HepG2 (cell line): Measurements from ENCODE around the gene OR6P1. TPM values are rescaled to one million over a fixed set of nuclear protein-coding genes. Genes with fewer than 3 reads are reported as not detected.

Experiments
- ATAC-seq: fragments of 200-7000 bp; cut with Tn5 transposase; 3 replicates; pipeline ENCODE4 v1.9.1; 2020; ENCODE audit warnings: mild to moderate bottlenecking, moderate library complexity
- BruUV-seq: library from RNA; stranded (reverse); fragments of 400-500 nt; replicated peaks from 2 replicates; lab custom pipeline; 2021; lab: Mats Ljungman, UMichigan
- CTCF ChIA-PET: fragments of 300-600 bp; formaldehyde crosslinking; extraction: SDS; loops from one replicate; lab custom pipeline; 2021; ENCODE audit warnings: low total read pairs, inconsistent platforms, low intra/inter-chr PET ratio; lab: Yijun Ruan, JAX
- POLR2A ChIA-PET: fragments of 350-600 bp; sonication (Branson Sonifier 250); formaldehyde crosslinking; loops from one replicate; lab custom pipeline; 2020; ENCODE audit warnings: antibody characterized with exemption, inconsistent platforms; lab: Yijun Ruan, JAX
- DNase-seq: peaks from one replicate; pipeline ENCODE4 v3.0.0-alpha.2; 2015; ENCODE audit warnings: low spot score
- FAIRE-seq: peaks from 3 replicates; lab custom pipeline; 2011; peaks lifted over from hg19 to GRCh38; lab: Jason Lieb, UNC
- H2AFZ ChIP-seq: one replicate; pipeline ENCODE4 v1.6.1; 2011; ENCODE audit warnings: low read length, inconsistent platforms
- H3K27ac ChIP-seq: fragments of 300-600 bp; 3 replicates; pipeline ENCODE4 v1.8.0; 2011; ENCODE audit warnings: mixed run types, mild to moderate bottlenecking, mixed read lengths, low read length, inconsistent platforms; ENCODE audit not compliant: insufficient read depth; ENCODE audit errors: extremely low read length
- H3K27me3 ChIP-seq, 2 experiments: fragments of 200-600 bp in 1 of 2; 2 replicates in 1 of 2; 3 replicates in 1 of 2; pipeline versions ENCODE4 v1.6.0 to v1.8.0; 2011; ENCODE audit warnings: low read length in 2 of 2, mild to moderate bottlenecking in 2 of 2, moderate library complexity in 2 of 2, inconsistent platforms in 1 of 2; ENCODE audit not compliant: insufficient read depth in 2 of 2, control insufficient read depth in 1 of 2
- H3K36me3 ChIP-seq, 2 experiments: fragments of 200-600 bp in 1 of 2; replicated peaks in 1 of 2; 2 replicates in 1 of 2; 3 replicates in 1 of 2; pipeline versions ENCODE4 v1.5.1 to v1.8.0; 2011; ENCODE audit warnings: low read length in 2 of 2, inconsistent platforms in 1 of 2; ENCODE audit not compliant: insufficient read depth in 2 of 2, control insufficient read depth in 1 of 2
- H3K4me1 ChIP-seq: 2 replicates; pipeline ENCODE4 v1.5.1; 2012; ENCODE audit warnings: low read length, inconsistent platforms; ENCODE audit not compliant: insufficient read depth
- H3K4me2 ChIP-seq: 2 replicates; pipeline ENCODE4 v1.6.0; 2011; ENCODE audit warnings: low read depth, low read length, inconsistent platforms
- H3K4me3 ChIP-seq, 3 experiments: fragments of 200-600 bp in 1 of 3; sonication (generic), shearing (Covaris generic) in 1 of 3; replicated peaks in 1 of 3; 2 replicates each; pipeline ENCODE4 v1.5.1; 2011 to 2016; ENCODE audit warnings: low read length in 3 of 3, inconsistent platforms in 2 of 3, low read depth in 2 of 3, mild to moderate bottlenecking in 2 of 3, control low read depth in 1 of 3, mixed read lengths in 1 of 3; ENCODE audit not compliant: insufficient read depth in 1 of 3
- H3K79me2 ChIP-seq: one replicate; pipeline ENCODE4 v1.6.1; 2011; ENCODE audit warnings: low read length, inconsistent platforms; ENCODE audit not compliant: insufficient read depth
- H3K9ac ChIP-seq: 2 replicates; pipeline ENCODE4 v1.6.0; 2011; ENCODE audit warnings: mild to moderate bottlenecking, low read depth, low read length, inconsistent platforms; ENCODE audit not compliant: insufficient read depth
- H3K9me3 ChIP-seq: 2 replicates; pipeline ENCODE4 v1.5.1; 2012; ENCODE audit warnings: mild to moderate bottlenecking, low read length
- H4K20me1 ChIP-seq: 2 replicates; pipeline ENCODE4 v1.6.0; 2011; ENCODE audit warnings: inconsistent platforms, mild to moderate bottlenecking, low read length, moderate library complexity; ENCODE audit not compliant: insufficient read depth
- AGO2 ChIP-seq: fragments of 200-400 bp; formaldehyde crosslinking; optimal IDR thresholded peaks from 2 replicates; pipeline ENCODE3; 2017; ENCODE audit warnings: mild to moderate bottlenecking, low read depth, low read length, moderate library complexity
- ARNT ChIP-seq: fragments of 450-650 bp; IDR thresholded peaks from 2 replicates; pipeline ENCODE4 v1.6.1; 2017
- CAMTA2 ChIP-seq: sonication (generic); formaldehyde crosslinking; IDR thresholded peaks from 2 replicates; pipeline ENCODE4 v1.4.0; 2020; ENCODE audit warnings: mild to moderate bottlenecking, missing genetic modification reagents, borderline replicate concordance
- CHD2 ChIP-seq: IDR thresholded peaks from 2 replicates; pipeline ENCODE4 v1.6.1; 2011; ENCODE audit warnings: low read depth, low read length, improper control_type of control experiment
- ELK4 ChIP-seq: sonication (generic); formaldehyde crosslinking; IDR thresholded peaks from 2 replicates; pipeline ENCODE4 v1.9.0; 2021; ENCODE audit warnings: missing genetic modification reagents, borderline replicate concordance
- GABPB1 ChIP-seq: IDR thresholded peaks from 2 replicates; pipeline ENCODE4 v1.6.1; 2016; ENCODE audit warnings: mild to moderate bottlenecking, missing genetic modification reagents, moderate library complexity, missing compliant biosample characterization
- GTF3A ChIP-seq: sonication (generic); formaldehyde crosslinking; conservative IDR thresholded peaks from 2 replicates; pipeline ENCODE4 v1.4.0; 2020; ENCODE audit warnings: mild to moderate bottlenecking, missing genetic modification reagents
- HNF4G ChIP-seq, 2 experiments: sonication (generic) in 1 of 2; formaldehyde crosslinking in 1 of 2; IDR thresholded peaks; 2 replicates each; pipeline versions ENCODE4 v1.4.0 to v1.6.1; 2011 to 2020; ENCODE audit warnings: borderline replicate concordance in 2 of 2, low read depth in 2 of 2, mild to moderate bottlenecking in 2 of 2, low read length in 1 of 2, missing genetic modification reagents in 1 of 2, moderate library complexity in 1 of 2
- HNRNPL ChIP-seq: fragments of 200-400 bp; formaldehyde crosslinking; IDR thresholded peaks from 2 replicates; pipeline ENCODE4 v1.6.1; 2017; ENCODE audit warnings: mild to moderate bottlenecking, low read depth, low read length
- NFYB ChIP-seq: sonication (generic); formaldehyde crosslinking; IDR thresholded peaks from 2 replicates; pipeline ENCODE4 v1.4.0; 2020; ENCODE audit warnings: missing genetic modification reagents
- NR0B2 ChIP-seq: sonication (generic); formaldehyde crosslinking; IDR thresholded peaks from 2 replicates; pipeline ENCODE4 v1.4.0; 2020; ENCODE audit warnings: mild to moderate bottlenecking, missing genetic modification reagents
- PHF8 ChIP-seq: sonication (generic); formaldehyde crosslinking; IDR thresholded peaks from 2 replicates; pipeline ENCODE4 v1.5.0; 2020; ENCODE audit warnings: missing genetic modification reagents
- RBM22 ChIP-seq: fragments of 200-400 bp; formaldehyde crosslinking; optimal IDR thresholded peaks from 2 replicates; pipeline ENCODE3; 2017; ENCODE audit warnings: mild to moderate bottlenecking, low read length, moderate library complexity
- TFE3 ChIP-seq: IDR thresholded peaks from 2 replicates; pipeline ENCODE4 v1.6.1; 2016
- TGIF2 ChIP-seq: IDR thresholded peaks from 2 replicates; pipeline ENCODE4 v1.6.1; 2016; ENCODE audit warnings: control low read depth, missing compliant biosample characterization
- ZBTB25 ChIP-seq: IDR thresholded peaks from 2 replicates; pipeline ENCODE4 v1.6.1; 2018; ENCODE audit warnings: missing genetic modification reagents
- ZNF558 ChIP-seq: sonication (generic); formaldehyde crosslinking; IDR thresholded peaks from 2 replicates; pipeline ENCODE4 v1.9.0; 2022; ENCODE audit warnings: mild to moderate bottlenecking, missing genetic modification reagents, borderline replicate concordance
- ZNF703 ChIP-seq: sonication (generic); formaldehyde crosslinking; IDR thresholded peaks from 2 replicates; pipeline ENCODE4 v1.5.1; 2020; ENCODE audit warnings: missing genetic modification reagents, mild to moderate bottlenecking, moderate library complexity, borderline replicate concordance
- ZNF850 ChIP-seq: sonication (generic); formaldehyde crosslinking; conservative IDR thresholded peaks from 2 replicates; pipeline ENCODE4 v1.9.0; 2021; ENCODE audit warnings: mild to moderate bottlenecking, missing genetic modification reagents
- WGBS: methylation state at CpG from one replicate; pipeline ENCODE4 v1.1.6; 2017; ENCODE audit warnings: low lambda C conversion rate; 5-methylcytosine and 5-hydroxymethylcytosine counted together
- in situ Hi-C: cut with HindIII; loops from 2 replicates; pipeline ENCODE4 v1.10.0; 2017; ENCODE audit warnings: low pct_unique_long_range_greater_than_20kb; ENCODE audit not compliant: extremely low pct_ligation_motif_present
- intact Hi-C: fragments of 100-400 bp; cut with micrococcal nuclease; formaldehyde crosslinking; loops from one replicate; pipeline ENCODE4 v1.10.0; 2022; ENCODE audit not compliant: unreplicated experiment
- polyA plus RNA-seq, 8 experiments: library from polyadenylated mRNA; depleted of rRNA in 3 of 8; stranded (reverse) in 7 of 8; unstranded in 1 of 8; fragments of >200 nt; fragmentation: Illumina TruSeq in 4 of 8; extraction: Trizol in 4 of 8; gene quantifications; 2 replicates each; pipeline versions ENCODE4 v1.2.1 to v1.2.3, GENCODE V29; 2011 to 2016; ENCODE audit warnings: low read depth in 4 of 8, missing spikeins in 1 of 8, mixed read lengths in 1 of 8; ENCODE audit not compliant: insufficient read depth in 1 of 8
- total RNA-seq, 5 experiments: library from RNA; depleted of rRNA; stranded (reverse); fragments of >200 nt; fragmentation: Illumina TruSeq; extraction: Trizol; gene quantifications; 2 replicates each; pipeline ENCODE4 v1.2.3, GENCODE V29; 2016; ENCODE audit warnings: low read depth in 1 of 5

OR6P1 gene
- total and polyA plus RNA-seq, 2 of the 13 experiments (the other 11 are each of a cell fraction or from before 2014, with no cell fraction given), result not detected

- in situ Hi-C loops, result no loop called here
- BruUV-seq, result no TSS peak
These were observed 50.4 kb downstream of the OR6P1 start for GRCh38 chr1:158520021-158520420.

GRCh38 chr1:158516966-158517365 is 53.4 kb downstream of the OR6P1 start:
- H3K27me3 ChIP-seq, result no peaks in the 10 kb centered on the region
- ATAC-seq (no peak), FAIRE-seq (no peak), DNase-seq (no peak)
- 0 out of 2 replicates have a peak, but pooled peaks cover 4% of the 10 kb centered on the region for H3K9me3 ChIP-seq
- H3K79me2 ChIP-seq, result no peaks in the 10 kb centered on the region
- H3K9ac ChIP-seq, result no peak overlapping the region
- H3K4me1 ChIP-seq, result no peaks in the 10 kb centered on the region
- intact Hi-C loops, result no loop called here
- no peak overlapping the region for H2AFZ ChIP-seq
- no TSS peak for BruUV-seq
- H3K4me2 ChIP-seq, result no peak overlapping the region
- ChIA-PET POLR2A (no interaction called here), CTCF (no interaction called here)
- H3K27ac ChIP-seq, result no peak overlapping the region
- H3K4me3 ChIP-seq, result no peak overlapping the region
- in situ Hi-C loops, result no loop called here
- no peaks in the 10 kb centered on the region for H3K36me3 ChIP-seq
- no peaks in the 10 kb centered on the region for H4K20me1 ChIP-seq
- TF ChIP-seq HNRNPL, result no peak
- no peak for TF ChIP-seq NFYB (CRISPR knock-in tag)
- TF ChIP-seq AGO2, result no peak
- no peak for TF ChIP-seq ELK4
- no peak for TF ChIP-seq HNF4G (IDR thresholded peaks at IDR 0.05; ENCODE audit: borderline replicate concordance, low read depth, low read length)
- no peak for TF ChIP-seq HNF4G (CRISPR knock-in tag; IDR thresholded peaks at IDR 0.05; ENCODE audit: borderline replicate concordance, low read depth)
- TF ChIP-seq GTF3A (CRISPR knock-in tag), result no peak
- TF ChIP-seq TFE3, result no peak
- no peak for TF ChIP-seq NR0B2

More at GRCh38 chr1:158520021-158520420, 50.4 kb downstream of the OR6P1 start:
- Histone ChIP-seq H3K4me3 (no peak overlapping the region), H3K9me3 (0 out of 2 replicates have a peak, but pooled peaks cover 4% of the 10 kb centered on the region), H3K79me2 (no peaks in the 10 kb centered on the region), H3K36me3 (no peaks in the 10 kb centered on the region), H3K27ac (no peak overlapping the region), H3K9ac (no peak overlapping the region), H3K4me1 (no peaks in the 10 kb centered on the region), H4K20me1 (no peaks in the 10 kb centered on the region), H3K4me2 (no peak overlapping the region), H2AFZ (no peak overlapping the region), H3K27me3 (no peaks in the 10 kb centered on the region)
- ATAC-seq, result no peak
- ChIA-PET POLR2A (no interaction called here), CTCF (no interaction called here)
- TF ChIP-seq ZNF703 (CRISPR knock-in tag) (no peak), TGIF2 (CRISPR knock-in tag) (no peak), ZNF558 (CRISPR knock-in tag) (no peak), CHD2 (no peak), RBM22 (no peak), ZBTB25 (no peak), ZNF850 (CRISPR knock-in tag) (no peak), GTF3A (CRISPR knock-in tag) (no peak), GABPB1 (CRISPR knock-in tag) (no peak), CAMTA2 (CRISPR knock-in tag) (no peak), ARNT (no peak), PHF8 (no peak)
- WGBS, result 0% methylated on average over 1 of the region's 1 CpG
- no peak for FAIRE-seq
- intact Hi-C loops, result no loop called here
- DNase-seq, result no peak
